ENCODE data around the gene AGBL1.

The AGBL1 gene

GRCh38 chr15:86247249-86247955, 167.7 kb downstream of the AGBL1 start:
- no peak for DNase-seq

- DNase-seq, result no peak
These were observed 175.6 kb downstream of the AGBL1 start for GRCh38 chr15:86255247-86255646.

GRCh38 chr15:86256628-86257027, 177.0 kb downstream of the AGBL1 start:
- no peak for DNase-seq

GRCh38 chr15:86259589-86259988, 179.9 kb downstream of the AGBL1 start:
- DNase-seq, result no peak

GRCh38 chr15:86263230-86263629, 183.6 kb downstream of the AGBL1 start:
- no peak for DNase-seq

GRCh38 chr15:86266896-86267484, 187.3 kb downstream of the AGBL1 start:
- no peak for DNase-seq

- DNase-seq, result no peak
These were observed 188.2 kb downstream of the AGBL1 start for GRCh38 chr15:86267892-86268291.

GRCh38 chr15:86268558-86268957, 188.9 kb downstream of the AGBL1 start:
- no peak for DNase-seq

- DNase-seq, result no peak
These were observed 193.6 kb downstream of the AGBL1 start for GRCh38 chr15:86273309-86273708.

- no peak for DNase-seq
These were observed 195.7 kb downstream of the AGBL1 start for GRCh38 chr15:86275361-86275760.

GRCh38 chr15:86278586-86278985, 198.9 kb downstream of the AGBL1 start:
- DNase-seq, result no peak

GRCh38 chr15:86284635-86285034, 205.0 kb downstream of the AGBL1 start:
- no peak for DNase-seq

- DNase-seq, result no peak
These were observed 215.8 kb downstream of the AGBL1 start for GRCh38 chr15:86295511-86295910.

- no peak for DNase-seq
These were observed 217.1 kb downstream of the AGBL1 start for GRCh38 chr15:86296769-86297168.

- DNase-seq, result no peak
These were observed 220.9 kb downstream of the AGBL1 start for GRCh38 chr15:86300390-86301125.

GRCh38 chr15:86311568-86312280, 232.1 kb downstream of the AGBL1 start:
- DNase-seq, result no peak

- no peak for DNase-seq
These were observed 232.8 kb downstream of the AGBL1 start for GRCh38 chr15:86312486-86312885.

- DNase-seq, result no peak
These were observed 236.5 kb downstream of the AGBL1 start for GRCh38 chr15:86316216-86316615.

GRCh38 chr15:86316726-86317383, 237.2 kb downstream of the AGBL1 start:
- no peak for DNase-seq

GRCh38 chr15:86317384-86317740, 237.7 kb downstream of the AGBL1 start:
- DNase-seq, result no peak

- DNase-seq, result no peak
These were observed 243.0 kb downstream of the AGBL1 start for GRCh38 chr15:86322629-86323028.

- no peak for DNase-seq
These were observed 247.7 kb downstream of the AGBL1 start for GRCh38 chr15:86327230-86327865.

GRCh38 chr15:86328658-86329057, 249.0 kb downstream of the AGBL1 start:
- DNase-seq, result no peak

Measured in NCI-H1436 (cell line).